DMS153 treated with DMSO at 0.1 percent for 48 hours (cell line): ENCODE results near the gene YWHAQ.

Source experiments
- DNase-seq: peaks from one replicate; lab custom pipeline; 2025; ENCODE audit not compliant: unreplicated experiment; lab: John Stamatoyannopoulos, UW

Gene YWHAQ

GRCh38 chr2:9630736-9631552 is at the start of gene YWHAQ:
Gene YWHAQ (minus strand): TSS chr2:9630997. CDS start chr2:9630452, 545 bp downstream.
- peak; percentile 98 for DNase-seq

- no peak for DNase-seq
These were observed 49.3 kb upstream of the YWHAQ start for GRCh38 chr2:9680082-9680481.

GRCh38 chr2:9679218-9679617 is 48.4 kb upstream of the YWHAQ start:
- no peak for DNase-seq

GRCh38 chr2:9678544-9678943 is 47.7 kb upstream of the YWHAQ start:
- DNase-seq = no peak

GRCh38 chr2:9675415-9676351 is 44.9 kb upstream of the YWHAQ start:
- DNase-seq = no peak

- DNase-seq = no peak
These were observed 44.2 kb upstream of the YWHAQ start for GRCh38 chr2:9674891-9675414.

GRCh38 chr2:9673914-9674481 is 43.2 kb upstream of the YWHAQ start:
- DNase-seq = no peak

GRCh38 chr2:9668687-9669345 is 38.0 kb upstream of the YWHAQ start:
- peak; percentile 40 for DNase-seq

GRCh38 chr2:9667826-9668225 is 37.0 kb upstream of the YWHAQ start:
- DNase-seq = no peak

GRCh38 chr2:9666306-9666705 is 35.5 kb upstream of the YWHAQ start:
- no peak for DNase-seq

- no peak for DNase-seq
These were observed 35.1 kb upstream of the YWHAQ start for GRCh38 chr2:9665898-9666297.

GRCh38 chr2:9664365-9664764 is 33.6 kb upstream of the YWHAQ start:
- DNase-seq = no peak

GRCh38 chr2:9663008-9663879 is 32.4 kb upstream of the YWHAQ start:
- DNase-seq = no peak

- DNase-seq = no peak
These were observed 30.5 kb upstream of the YWHAQ start for GRCh38 chr2:9661261-9661660.

GRCh38 chr2:9660781-9661180 is 30.0 kb upstream of the YWHAQ start:
- DNase-seq = no peak

GRCh38 chr2:9660154-9660553 is 29.4 kb upstream of the YWHAQ start:
- no peak for DNase-seq

- no peak for DNase-seq
These were observed 28.2 kb upstream of the YWHAQ start for GRCh38 chr2:9658972-9659371.

GRCh38 chr2:9657731-9658130 is 26.9 kb upstream of the YWHAQ start:
- no peak for DNase-seq

- DNase-seq = no peak
These were observed 26.3 kb upstream of the YWHAQ start for GRCh38 chr2:9657083-9657482.

GRCh38 chr2:9656270-9656766 is 25.5 kb upstream of the YWHAQ start:
- no peak for DNase-seq
